ENCODE measurements around the gene MAPK8.

- no peak for TF ChIP-seq EP300 (IDR thresholded peaks at IDR 0.05)
- TF ChIP-seq MYC (IDR thresholded peaks at IDR 0.05; ENCODE audit: borderline replicate concordance, low read length), result no peak
- TF ChIP-seq CTCF (IDR thresholded peaks at IDR 0.05), result no peak
- no peak for TF ChIP-seq REST (IDR thresholded peaks at IDR 0.05)
- TF ChIP-seq MAFK (IDR thresholded peaks at IDR 0.05; ENCODE audit: partially characterized antibody), result no peak
- TF ChIP-seq POLR2A (IDR thresholded peaks at IDR 0.05; ENCODE audit: low read length), result no peak
- no peak for TF ChIP-seq RCOR1 (IDR thresholded peaks at IDR 0.05; ENCODE audit: low read depth, low read length)
- TF ChIP-seq RARB (CRISPR knock-in tag; IDR thresholded peaks at IDR 0.05), result no peak
- TF ChIP-seq ZSCAN20 (CRISPR knock-in tag; IDR thresholded peaks at IDR 0.05), result no peak
Observed at GRCh38 chr10:48439031-48439430, 132.6 kb downstream of the MAPK8 start.

Measured in A549 (cell line).